ENCODE results near the gene TRIM39.
"Not testable (repeated sequence)": the region's sequence is repeated elsewhere in the genome, so short reads cannot be mapped to it uniquely, and the experiment has no call there.

- not testable (repeated sequence) for TF ChIP-seq POLR2A, CTCF (IDR thresholded peaks at IDR 0.05)
Measured at GRCh38 chr6:30280988-30281387, 45.7 kb upstream of the TRIM39 start.
